CD4-positive, alpha-beta T cell (primary cell): ENCODE data around the gene CPVL. TPM values are rescaled to one million over a fixed set of nuclear protein-coding genes. Genes with fewer than 3 reads are reported as not detected.

Source experiments
- ATAC-seq: fragments of 200-7000 bp; cut with Tn5 transposase; one replicate; pipeline ENCODE4 v1.10.0; 2022; ENCODE audit warnings: mild to moderate bottlenecking; ENCODE audit not compliant: poor library complexity
- CTCF ChIA-PET: fragments of 350-600 bp; sonication (Branson Sonifier 250); formaldehyde crosslinking; loops from one replicate; lab custom pipeline; 2021; ENCODE audit warnings: antibody characterized with exemption, inconsistent platforms; lab: Charles Lee
- POLR2A ChIA-PET: fragments of 350-600 bp; sonication (Branson Sonifier 250); formaldehyde crosslinking; loops from one replicate; lab custom pipeline; 2021; ENCODE audit warnings: antibody characterized with exemption, inconsistent platforms; lab: Charles Lee
- DNase-seq, 14 experiments: peaks; one replicate each; pipeline ENCODE4 v3.0.0-alpha.2; 2013 to 2020; ENCODE audit warnings: mixed read lengths in 2 of 14
- H3K27ac ChIP-seq, 2 donors: one replicate each; pipeline versions ENCODE4 v1.5.1 to v1.7.0; 2013; ENCODE audit warnings: low read length in 2 of 2, low read depth in 1 of 2, mild to moderate bottlenecking in 1 of 2
- H3K27me3 ChIP-seq, 2 experiments: 1 replicate in 1 of 2; 2 replicates in 1 of 2; pipeline versions ENCODE4 v1.6.1 to v1.7.0; 2013; ENCODE audit warnings: low read length in 2 of 2, control low read depth in 1 of 2, mild to moderate bottlenecking in 1 of 2, moderate library complexity in 1 of 2; ENCODE audit not compliant: insufficient read depth in 2 of 2, control insufficient read depth in 1 of 2
- H3K36me3 ChIP-seq: one replicate; pipeline ENCODE4 v1.6.1; 2013; ENCODE audit warnings: low read length, control low read depth; ENCODE audit not compliant: insufficient read depth
- H3K4me1 ChIP-seq: one replicate; pipeline ENCODE4 v1.6.1; 2013; ENCODE audit warnings: low read length, control low read depth; ENCODE audit not compliant: insufficient read depth
- H3K4me3 ChIP-seq: one replicate; pipeline ENCODE4 v1.5.1; 2013; ENCODE audit warnings: mild to moderate bottlenecking, low read length, moderate library complexity
- H3K9me3 ChIP-seq, 2 experiments: 1 replicate in 1 of 2; 2 replicates in 1 of 2; pipeline versions ENCODE4 v1.6.1 to v1.7.0; 2013; ENCODE audit warnings: low read length in 2 of 2, mild to moderate bottlenecking in 2 of 2, control low read depth in 1 of 2, moderate library complexity in 1 of 2; ENCODE audit not compliant: control insufficient read depth in 1 of 2, insufficient read depth in 1 of 2
- H3K27ac Mint-ChIP-seq: one replicate; pipeline ENCODE4 v1.8.0; 2020; ENCODE audit warnings: mixed read lengths
- H3K27me3 Mint-ChIP-seq: one replicate; pipeline ENCODE4 v1.8.0; 2021; ENCODE audit warnings: mixed read lengths
- H3K36me3 Mint-ChIP-seq: one replicate; pipeline ENCODE4 v1.8.0; 2021; ENCODE audit warnings: low read depth, mixed read lengths
- H3K4me1 Mint-ChIP-seq: one replicate; pipeline ENCODE4 v1.8.0; 2021; ENCODE audit warnings: low read depth, mixed read lengths
- H3K4me3 Mint-ChIP-seq: one replicate; pipeline ENCODE4 v1.8.0; 2020; ENCODE audit warnings: mild to moderate bottlenecking, mixed read lengths
- H3K9me3 Mint-ChIP-seq: one replicate; pipeline ENCODE4 v1.8.0; 2020; ENCODE audit warnings: mixed read lengths
- intact Hi-C, 2 experiments: fragments of 100-400 bp; cut with DNase I in 1 of 2; cut with micrococcal nuclease in 1 of 2; formaldehyde crosslinking; loops; one replicate each; pipeline versions ENCODE4 v1.15.1 to v1.9.0; 2023 to 2025; cut with DNase I, micrococcal nuclease
- total RNA-seq, 174 experiments: library from RNA in 2 of 174; stranded (reverse) in 2 of 174; gene quantifications; one replicate each; pipeline ENCODE4 v1.2.3 and lab custom pipeline; 2021 to 2026
- TF ChIP-seq, protein P1 (sequence below): fragments of 200-600 bp; IDR thresholded peaks from one replicate; pipeline ENCODE4 v1.8.0; 2022; ENCODE audit warnings: antibody characterized with exemption, mild to moderate bottlenecking

CPVL gene
- total RNA-seq, 2 experiments from 2014 or later = 3.8 to 4.5 TPM

- intact Hi-C loops = no loop called here
- ATAC-seq (no peak), DNase-seq (no peak)
- peaks cover 7% of the 10 kb centered on the region for H3K27me3 Mint-ChIP-seq
- no peak overlapping the region for H3K4me3 ChIP-seq
- no peak overlapping the region for H3K27ac ChIP-seq
- no peaks in the 10 kb centered on the region for H3K9me3 ChIP-seq
- H3K36me3 Mint-ChIP-seq = no peaks in the 10 kb centered on the region
- H3K4me3 Mint-ChIP-seq = no peak overlapping the region
- no peaks in the 10 kb centered on the region for H3K27me3 ChIP-seq
- ChIA-PET POLR2A (no interaction called here), CTCF (no interaction called here)
- no peaks in the 10 kb centered on the region for H3K36me3 ChIP-seq
- H3K27ac Mint-ChIP-seq = no peak overlapping the region
- H3K4me1 ChIP-seq = no peaks in the 10 kb centered on the region
- TF ChIP-seq, protein P1, sequence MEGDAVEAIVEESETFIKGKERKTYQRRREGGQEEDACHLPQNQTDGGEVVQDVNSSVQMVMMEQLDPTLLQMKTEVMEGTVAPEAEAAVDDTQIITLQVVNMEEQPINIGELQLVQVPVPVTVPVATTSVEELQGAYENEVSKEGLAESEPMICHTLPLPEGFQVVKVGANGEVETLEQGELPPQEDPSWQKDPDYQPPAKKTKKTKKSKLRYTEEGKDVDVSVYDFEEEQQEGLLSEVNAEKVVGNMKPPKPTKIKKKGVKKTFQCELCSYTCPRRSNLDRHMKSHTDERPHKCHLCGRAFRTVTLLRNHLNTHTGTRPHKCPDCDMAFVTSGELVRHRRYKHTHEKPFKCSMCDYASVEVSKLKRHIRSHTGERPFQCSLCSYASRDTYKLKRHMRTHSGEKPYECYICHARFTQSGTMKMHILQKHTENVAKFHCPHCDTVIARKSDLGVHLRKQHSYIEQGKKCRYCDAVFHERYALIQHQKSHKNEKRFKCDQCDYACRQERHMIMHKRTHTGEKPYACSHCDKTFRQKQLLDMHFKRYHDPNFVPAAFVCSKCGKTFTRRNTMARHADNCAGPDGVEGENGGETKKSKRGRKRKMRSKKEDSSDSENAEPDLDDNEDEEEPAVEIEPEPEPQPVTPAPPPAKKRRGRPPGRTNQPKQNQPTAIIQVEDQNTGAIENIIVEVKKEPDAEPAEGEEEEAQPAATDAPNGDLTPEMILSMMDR = no peak
- no peaks in the 10 kb centered on the region for H3K4me1 Mint-ChIP-seq
- H3K9me3 Mint-ChIP-seq = no peaks in the 10 kb centered on the region
These were observed 22.6 kb downstream of the CPVL start for GRCh38 chr7:29123626-29124190.

DNA sequence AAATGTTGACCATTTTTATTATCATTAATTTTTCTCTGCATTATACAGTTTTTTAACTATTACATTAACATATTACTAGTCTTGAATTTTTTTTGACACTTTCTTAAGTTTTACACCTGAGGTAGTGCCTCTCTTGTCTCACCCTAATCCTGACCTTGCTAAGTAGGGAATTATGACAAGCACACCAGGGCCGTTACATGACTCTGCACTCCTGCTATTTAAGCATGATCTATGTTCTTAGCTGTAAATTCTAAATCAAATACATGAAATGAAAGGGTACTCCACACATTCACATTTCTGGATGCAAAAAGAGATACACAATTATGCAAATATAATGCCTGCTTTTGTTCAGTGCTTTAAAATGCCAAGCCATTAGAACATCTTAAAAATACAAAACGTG, 23.6 kb downstream of the CPVL start:
- Mint-ChIP-seq H3K27ac (no peak overlapping the region), H3K4me3 (no peak overlapping the region), H3K27me3 (peaks cover 8% of the 10 kb centered on the region), H3K36me3 (no peaks in the 10 kb centered on the region), H3K9me3 (no peaks in the 10 kb centered on the region), H3K4me1 (no peaks in the 10 kb centered on the region)
- ATAC-seq (no peak), DNase-seq (no peak)
- intact Hi-C loops = no loop called here
- no peak overlapping the region for H3K4me3 ChIP-seq
- POLR2A ChIA-PET = no interaction called here
- H3K9me3 ChIP-seq = no peaks in the 10 kb centered on the region
- TF ChIP-seq, protein P1 = no peak
- no peaks in the 10 kb centered on the region for H3K4me1 ChIP-seq
- no peaks in the 10 kb centered on the region for H3K36me3 ChIP-seq
- no peaks in the 10 kb centered on the region for H3K27me3 ChIP-seq
- H3K27ac ChIP-seq = no peak overlapping the region
- CTCF ChIA-PET = no interaction called here

- ChIA-PET CTCF (no interaction called here), POLR2A (no interaction called here)
- ATAC-seq = no peak
- intact Hi-C loops = no loop called here
- H3K27ac Mint-ChIP-seq = no peak overlapping the region
- H3K4me3 Mint-ChIP-seq = no peak overlapping the region
- H3K9me3 Mint-ChIP-seq = no peaks in the 10 kb centered on the region
- H3K27me3 Mint-ChIP-seq = peaks cover 8% of the 10 kb centered on the region
- TF ChIP-seq, protein P1 = no peak
- H3K9me3 ChIP-seq = no peaks in the 10 kb centered on the region
- DNase-seq = no peak
- no peak overlapping the region for H3K4me3 ChIP-seq
- no peaks in the 10 kb centered on the region for H3K27me3 ChIP-seq
- no peak overlapping the region for H3K27ac ChIP-seq
- H3K36me3 ChIP-seq = no peaks in the 10 kb centered on the region
- H3K36me3 Mint-ChIP-seq = no peaks in the 10 kb centered on the region
- H3K4me1 Mint-ChIP-seq = no peaks in the 10 kb centered on the region
- no peaks in the 10 kb centered on the region for H3K4me1 ChIP-seq
These were observed 24.3 kb downstream of the CPVL start for GRCh38 chr7:29122081-29122480.
